NOMO-1 treated with dmso at 0.1 percent for 144 hours (cell line): ENCODE results near the gene BTRC.

Source experiments
- DNase-seq: peaks from one replicate; lab custom pipeline; 2025; ENCODE audit not compliant: unreplicated experiment; lab: John Stamatoyannopoulos, UW

Gene BTRC

DNA sequence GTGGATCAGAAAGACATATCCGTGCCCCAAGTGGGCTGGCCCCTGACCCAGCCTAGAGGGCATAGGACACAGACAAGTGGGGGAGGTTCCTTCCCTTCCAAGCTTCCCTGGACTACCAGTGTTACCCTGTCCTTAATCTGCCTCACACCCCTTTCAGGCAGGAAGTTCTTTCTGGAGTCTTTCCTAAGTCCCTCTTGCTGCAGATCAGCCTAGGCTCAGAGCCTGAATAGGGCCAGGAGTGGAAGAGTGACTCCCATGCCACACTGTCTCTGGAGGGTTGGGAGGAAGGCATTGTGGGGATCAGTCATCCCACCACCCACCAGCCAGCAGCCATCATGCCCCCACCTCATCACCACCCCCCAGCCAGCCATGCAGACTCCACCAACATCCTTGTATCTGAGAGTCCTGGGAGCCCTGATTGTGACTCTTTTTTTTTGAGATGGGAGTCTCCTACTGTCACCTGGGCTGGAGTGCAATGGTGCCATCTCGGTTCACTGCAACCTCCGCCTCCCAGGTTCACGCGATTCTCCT is 211.5 kb downstream of the BTRC start:
- DNase-seq: no peak

DNA sequence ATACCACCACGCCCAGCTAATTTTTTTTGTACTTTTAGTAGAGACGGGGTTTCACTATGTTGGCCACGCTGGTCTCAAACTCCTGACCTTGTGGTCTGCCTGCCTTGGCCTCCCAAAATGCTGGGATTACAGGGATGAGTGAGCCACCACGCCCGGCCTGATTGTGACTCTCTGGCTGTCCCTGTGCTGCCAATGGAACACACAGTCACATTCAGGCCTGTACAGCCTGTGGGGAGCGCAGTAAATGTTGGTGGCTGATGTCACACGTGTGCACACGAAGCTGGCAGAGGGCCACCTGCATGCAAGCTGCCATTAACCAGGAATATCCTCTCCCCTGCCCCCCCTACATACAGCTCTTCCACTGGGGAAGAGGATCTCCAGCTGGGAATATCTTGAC is 212.0 kb downstream of the BTRC start:
- DNase-seq: no peak

DNA sequence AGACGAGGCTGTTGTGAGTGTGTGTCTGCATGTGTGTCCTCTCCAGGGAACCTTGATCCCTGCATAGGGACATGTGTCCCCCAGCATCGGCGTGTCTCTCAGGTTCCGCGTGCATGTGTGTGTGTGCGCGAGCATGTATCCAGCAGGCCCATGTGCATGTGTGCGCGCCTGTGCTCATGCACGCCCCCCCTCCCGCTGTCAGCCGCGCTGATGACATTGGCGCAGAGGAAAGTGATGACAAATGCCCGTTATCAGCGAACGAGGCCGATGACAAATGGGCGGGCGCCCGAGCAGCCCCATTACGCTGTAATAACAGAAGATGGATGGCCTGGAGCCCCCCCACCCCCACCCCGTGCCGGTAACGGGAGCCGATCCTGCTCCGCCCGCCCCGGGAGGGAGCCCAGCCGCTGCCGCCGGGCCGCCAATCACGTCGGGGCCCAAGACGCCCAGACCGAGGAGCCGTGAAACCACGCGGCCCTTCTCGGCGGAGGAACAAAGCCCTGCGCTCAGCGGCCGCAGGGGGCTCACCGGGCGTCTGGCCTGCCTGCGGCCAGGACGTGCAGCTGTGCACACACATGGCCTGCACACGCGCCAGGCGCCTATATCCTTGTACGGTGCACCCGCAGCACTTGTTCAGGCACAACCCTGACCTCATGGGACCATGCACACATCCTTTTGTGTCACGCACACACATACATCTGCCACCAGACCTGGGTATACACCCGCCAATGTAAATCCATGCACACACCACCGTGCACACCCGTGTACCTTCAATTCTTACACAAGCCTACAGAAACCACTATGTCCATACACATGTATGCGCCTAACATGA is 212.6 kb downstream of the BTRC start:
- no peak for DNase-seq

DNA sequence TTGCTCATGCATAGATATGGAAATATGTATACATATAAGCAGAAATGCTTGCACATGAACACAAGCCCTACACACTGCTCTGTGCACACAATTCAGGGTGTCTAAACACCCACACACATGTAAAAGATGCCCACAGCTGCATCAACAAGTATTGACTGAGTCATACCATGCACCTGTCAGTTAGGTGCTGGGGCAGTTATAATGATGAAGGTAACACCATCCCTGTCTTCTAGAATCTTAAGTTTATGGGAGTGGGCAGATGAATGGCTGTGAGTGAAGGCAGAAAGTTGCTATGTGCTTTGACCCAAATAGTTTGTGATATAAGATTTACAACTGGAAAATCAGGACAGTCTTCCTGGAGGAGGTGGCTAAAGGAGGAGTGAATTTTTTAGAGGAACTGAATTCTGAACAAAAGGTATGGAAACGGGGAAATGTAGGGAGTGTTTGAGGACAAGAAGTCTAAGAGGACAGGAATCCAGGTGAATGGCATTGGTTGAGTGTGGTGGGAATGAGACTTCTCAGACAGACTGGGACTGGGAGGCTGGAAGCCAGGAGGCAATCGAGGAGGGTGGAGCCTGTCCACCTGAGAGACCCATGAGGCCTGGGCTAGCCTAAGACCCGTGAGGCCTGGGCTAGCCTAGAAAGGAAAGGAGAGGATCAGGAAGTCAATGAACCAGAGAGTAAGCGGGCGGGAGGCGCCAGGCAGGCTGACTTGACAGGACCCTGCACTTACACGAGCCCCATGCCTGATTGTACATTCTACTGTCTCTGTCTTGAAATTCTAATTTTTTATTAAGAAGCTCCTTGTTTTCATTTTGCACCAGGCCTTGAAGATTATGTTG is 213.4 kb downstream of the BTRC start:
- DNase-seq: no peak

DNA sequence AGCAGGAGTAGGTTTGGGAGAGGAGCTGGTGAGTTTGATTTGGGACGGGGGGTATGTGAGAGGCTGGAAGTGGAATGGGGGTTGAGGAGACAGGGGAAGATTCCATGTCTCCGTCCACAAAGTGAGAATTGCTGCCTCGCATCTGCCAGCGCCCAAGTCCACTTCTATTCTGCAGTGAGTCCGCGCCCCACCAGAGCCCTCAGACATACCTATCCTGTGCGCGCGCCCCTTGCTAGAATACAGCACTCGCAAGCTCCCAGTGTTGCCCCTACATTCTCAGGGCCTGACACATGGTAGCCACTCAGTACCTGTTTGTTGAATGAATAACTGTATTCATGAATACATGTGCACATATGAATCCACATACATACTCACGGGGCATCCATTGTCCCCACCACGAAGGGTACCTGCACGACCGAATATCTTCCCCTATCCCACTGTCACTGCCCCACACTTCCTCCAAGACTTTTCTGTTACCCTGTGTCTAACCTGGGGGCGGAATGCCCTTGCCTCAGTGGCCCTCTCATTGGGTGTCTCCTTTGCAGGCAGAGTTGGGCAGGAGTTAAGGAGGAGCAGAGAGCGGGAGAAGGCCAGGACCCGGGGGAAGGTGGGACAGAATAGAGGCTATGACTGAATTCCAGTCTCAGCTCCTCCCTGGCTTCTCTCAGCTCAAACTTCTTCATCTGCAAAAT is 214.2 kb downstream of the BTRC start:
- no peak for DNase-seq

DNA sequence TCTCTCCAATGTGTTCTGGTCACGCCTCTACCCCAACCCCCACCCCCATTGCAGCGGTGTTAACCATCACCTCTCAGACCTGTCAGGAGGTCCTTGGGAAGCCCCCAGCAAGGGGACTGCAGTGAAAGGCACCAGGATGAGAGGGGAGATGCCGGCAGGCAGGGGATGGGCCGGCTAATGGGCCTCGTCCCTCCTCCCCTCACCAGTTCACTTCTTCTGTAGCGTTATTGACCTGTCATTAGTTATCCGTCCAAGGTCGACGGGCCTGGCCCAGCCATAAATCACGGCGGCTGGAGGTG is 215.3 kb downstream of the BTRC start:
- DNase-seq: no peak

DNA sequence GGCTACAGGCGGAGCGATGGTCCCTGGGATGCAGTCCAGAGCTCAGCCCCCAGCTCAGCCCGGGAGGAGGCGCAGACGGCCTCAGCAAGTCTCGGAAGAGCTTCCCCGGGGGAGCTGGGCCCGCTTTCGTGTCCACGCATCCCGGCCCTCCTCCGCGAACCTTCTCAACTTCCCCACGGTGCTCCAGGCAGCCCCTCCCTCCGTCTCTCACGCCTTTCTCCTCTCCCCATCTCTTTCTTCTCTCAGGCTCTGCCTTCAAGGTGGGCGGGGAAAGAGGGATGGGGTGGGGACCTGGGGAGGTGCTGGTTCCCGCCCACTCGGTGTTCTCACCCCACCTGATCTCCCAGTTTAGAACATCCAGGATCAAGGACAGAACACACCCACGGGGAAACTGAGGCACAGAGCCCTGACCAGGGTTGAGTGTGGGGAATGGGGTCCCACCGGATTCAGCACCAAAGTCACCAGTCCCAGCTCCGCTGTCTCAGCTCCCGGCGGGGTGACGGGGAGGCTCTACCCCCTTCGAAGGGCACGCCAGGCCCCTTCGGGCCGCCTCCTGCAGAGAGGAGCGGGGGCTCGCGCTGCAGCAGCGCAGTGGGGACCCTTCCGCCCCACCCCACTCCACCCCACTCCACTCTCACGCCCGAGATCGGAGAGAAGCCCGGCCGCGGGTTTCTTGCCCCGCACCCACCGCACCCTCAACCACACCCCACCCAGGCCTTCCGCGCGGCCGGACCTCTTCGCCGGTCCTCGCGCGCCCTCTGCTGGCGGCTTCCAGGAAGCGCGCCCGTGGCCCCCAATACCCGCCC is 215.9 kb downstream of the BTRC start:
- DNase-seq: peak; percentile 70

DNA sequence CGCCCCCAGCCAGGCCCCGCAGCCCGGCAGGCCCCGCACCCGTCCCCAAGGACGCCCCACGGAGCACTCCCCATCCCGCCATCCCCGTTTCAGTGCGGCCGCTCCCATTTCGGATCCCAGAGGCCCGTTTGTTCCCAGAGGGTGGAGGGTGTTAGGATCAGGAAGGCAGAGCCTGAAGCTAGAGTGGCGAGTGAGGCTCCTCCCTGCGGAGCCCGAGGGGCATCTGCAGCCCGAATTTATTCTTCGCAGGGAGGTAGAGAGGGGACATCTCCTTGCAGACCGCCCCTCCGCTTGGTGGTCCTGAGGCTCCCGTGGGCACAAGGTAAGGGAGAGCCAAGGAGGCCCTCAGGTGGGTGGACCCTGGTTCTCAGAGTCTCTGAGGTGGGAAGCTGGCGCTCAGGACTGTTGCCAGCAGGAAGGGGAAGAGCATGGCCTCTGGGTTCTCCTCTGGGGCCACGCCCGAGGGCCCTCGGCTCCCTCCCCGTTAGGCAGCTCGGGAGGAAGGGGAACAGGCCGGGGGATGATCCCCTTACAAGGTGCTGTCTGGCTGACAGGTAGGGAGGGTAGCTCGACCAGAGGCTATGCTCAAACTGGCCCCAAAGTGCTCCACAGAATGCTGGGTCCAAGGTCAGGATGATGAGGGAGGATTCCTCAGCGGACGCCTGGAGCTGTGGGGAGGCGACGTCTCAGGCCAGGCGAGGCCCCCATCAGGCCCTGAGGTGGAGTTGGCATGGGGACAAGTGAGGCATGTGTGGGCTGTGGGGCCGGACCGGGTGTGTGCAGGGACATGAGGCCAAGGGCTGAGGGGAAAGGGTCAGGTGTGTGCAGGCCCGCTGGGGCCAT is 216.7 kb downstream of the BTRC start:
- DNase-seq: peak; percentile 57

DNA sequence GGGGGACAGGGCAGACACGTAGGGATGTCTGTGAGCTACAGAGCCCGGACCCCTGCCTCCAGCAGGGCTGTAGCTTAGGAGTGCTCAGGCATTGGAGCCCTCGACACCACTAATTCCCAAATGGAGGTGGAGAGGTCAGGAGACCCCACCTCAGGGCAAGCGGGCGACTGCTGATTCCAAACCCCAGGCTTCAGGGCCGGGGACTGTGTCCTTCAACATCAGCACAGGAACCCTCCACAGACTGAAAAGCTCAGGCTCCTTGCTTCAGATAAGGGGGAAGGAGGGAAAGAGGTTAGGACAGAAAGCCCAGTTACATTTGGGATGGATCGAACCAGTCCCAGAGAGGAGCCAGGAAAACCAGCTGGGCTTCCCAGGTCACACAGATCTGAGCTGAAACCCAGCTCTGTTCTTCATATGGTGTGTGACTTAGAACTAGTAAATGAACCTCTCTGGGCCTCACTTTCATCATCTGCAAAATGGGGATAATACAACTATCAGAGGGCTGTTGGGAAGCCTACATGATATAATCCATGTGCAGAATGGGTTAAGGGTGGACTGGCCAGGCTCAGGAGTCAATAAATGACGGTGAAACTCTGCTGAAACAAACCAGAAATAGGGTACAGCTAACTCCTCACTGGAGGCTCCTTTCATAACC is 217.4 kb downstream of the BTRC start:
- DNase-seq: no peak

DNA sequence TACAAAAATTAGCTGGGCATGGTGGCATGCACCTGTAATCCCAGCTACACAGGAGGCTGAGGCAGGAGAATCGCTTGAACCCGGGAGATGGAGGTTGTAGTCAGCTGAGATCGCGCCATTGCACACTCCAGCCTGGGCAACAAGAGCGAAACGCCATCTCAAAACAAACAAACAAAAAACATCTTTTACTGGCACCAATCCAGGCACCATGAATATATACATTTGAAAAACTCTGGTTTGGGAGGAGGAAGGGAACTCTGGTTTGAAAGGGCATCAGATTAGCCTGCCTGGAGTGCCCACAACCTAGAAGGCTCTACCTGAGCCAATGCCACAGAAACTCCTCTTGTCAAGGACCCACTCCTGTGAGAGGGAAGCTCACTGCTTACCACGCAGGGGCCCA is 218.2 kb downstream of the BTRC start:
- no peak for DNase-seq

DNA sequence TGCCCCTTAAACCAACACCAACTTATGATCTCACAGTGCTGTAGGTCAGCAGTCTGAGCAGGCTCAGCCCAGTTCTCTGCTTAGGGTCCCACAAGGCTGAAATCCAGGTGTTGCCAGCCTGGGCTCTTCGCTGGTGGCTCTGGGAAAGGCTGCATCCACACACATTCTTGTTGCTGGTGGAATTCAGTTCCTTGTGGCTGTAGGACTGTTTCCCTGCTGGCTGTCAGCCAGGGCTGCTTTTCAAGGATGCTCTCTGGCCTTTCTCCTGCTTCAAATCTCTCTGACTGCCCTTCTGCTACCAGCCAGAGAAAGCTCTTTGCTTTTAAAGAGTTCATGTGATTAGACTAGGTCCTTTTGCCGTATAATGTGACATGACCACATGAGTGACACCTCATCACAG is 218.8 kb downstream of the BTRC start:
- no peak for DNase-seq

DNA sequence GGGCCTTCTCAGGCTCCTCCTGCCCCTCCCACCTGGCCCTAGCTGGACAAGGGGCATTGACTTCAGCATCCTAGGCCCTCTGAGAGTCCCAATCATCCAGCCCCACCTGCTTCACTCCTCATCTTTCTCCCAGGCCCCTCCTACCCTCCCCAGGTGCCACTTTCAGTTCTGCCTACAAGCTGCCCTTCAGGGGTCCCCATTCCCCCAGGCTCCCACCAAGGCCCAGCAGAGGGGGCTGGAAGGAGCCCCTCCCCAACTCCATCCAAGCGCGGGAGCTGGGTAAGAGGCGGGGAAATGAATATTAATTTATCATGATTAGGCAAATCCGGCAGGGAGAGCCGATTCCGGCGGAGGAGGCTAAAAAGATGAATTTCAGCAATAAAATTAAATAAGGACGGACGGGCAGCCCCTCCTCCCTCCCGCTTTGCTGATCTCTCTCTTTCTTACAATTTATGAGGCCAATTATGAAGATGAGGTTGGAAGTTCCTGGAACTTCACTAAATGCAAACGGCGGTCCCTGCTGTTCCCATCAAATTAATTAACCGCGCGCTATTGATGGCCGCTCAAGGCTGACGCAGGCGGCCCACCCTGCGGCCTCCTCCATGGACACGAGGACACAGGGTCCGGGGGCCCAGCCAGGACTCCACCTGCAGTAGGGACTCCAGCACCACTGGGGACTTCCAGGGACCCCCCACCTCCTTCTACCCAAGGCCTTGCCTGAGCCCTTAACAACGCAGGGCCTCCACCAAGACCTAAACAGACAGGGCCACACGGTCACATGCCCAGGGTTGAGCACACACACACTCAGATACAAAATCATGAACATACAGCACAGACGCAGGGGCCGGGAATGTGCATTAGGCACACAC is 220.2 kb downstream of the BTRC start:
- no peak for DNase-seq

DNA sequence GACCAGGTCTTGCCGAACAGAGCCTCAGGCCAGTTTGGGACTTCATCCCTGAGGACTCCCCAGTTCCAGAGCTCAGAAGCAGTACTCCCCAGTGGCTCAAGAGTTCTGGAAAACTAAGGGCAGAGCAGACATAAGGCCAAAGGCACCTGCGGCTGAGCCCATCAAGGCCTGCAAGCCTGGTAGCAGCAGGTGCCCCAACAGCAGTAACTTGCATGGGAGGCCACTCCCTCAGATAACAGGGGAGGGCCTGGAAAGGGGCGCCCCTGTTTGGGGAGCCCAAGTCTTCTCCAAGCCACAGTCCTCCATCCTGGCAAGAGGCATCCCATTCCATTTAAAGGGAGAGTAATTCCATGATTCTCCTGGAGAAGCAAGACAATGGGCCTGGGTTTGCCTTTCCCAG is 221.1 kb downstream of the BTRC start:
- no peak for DNase-seq

DNA sequence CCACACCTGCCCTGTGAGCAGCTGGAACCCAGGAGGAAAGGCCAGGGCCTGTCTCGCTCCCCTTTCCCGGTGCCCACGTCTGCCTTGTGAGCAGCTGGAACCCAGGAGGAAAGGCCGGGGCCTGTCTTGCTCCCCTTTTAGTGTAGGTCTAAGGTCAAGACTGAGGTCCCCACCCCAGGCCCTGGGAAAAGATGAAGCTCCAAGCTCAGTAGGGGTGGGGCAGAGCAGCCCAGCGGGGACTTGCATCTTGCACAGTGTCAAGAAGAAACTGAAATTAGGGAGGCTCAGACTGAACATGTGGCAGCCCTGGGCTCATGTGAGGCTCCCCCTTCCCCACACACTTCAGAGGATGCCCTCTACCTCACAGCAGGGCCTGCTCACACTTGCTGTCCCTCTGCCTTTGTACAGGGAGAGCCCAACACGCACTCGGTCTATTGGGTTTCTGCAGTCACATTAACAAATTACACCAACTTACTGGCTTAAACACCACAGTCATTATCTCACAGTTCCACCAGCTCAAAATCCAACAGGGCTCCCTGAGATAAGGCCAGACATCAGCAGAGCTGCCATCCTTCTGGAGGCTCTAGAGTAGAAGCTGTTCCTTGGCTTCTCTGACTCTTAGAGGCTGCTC is 221.7 kb downstream of the BTRC start:
- DNase-seq: no peak

DNA sequence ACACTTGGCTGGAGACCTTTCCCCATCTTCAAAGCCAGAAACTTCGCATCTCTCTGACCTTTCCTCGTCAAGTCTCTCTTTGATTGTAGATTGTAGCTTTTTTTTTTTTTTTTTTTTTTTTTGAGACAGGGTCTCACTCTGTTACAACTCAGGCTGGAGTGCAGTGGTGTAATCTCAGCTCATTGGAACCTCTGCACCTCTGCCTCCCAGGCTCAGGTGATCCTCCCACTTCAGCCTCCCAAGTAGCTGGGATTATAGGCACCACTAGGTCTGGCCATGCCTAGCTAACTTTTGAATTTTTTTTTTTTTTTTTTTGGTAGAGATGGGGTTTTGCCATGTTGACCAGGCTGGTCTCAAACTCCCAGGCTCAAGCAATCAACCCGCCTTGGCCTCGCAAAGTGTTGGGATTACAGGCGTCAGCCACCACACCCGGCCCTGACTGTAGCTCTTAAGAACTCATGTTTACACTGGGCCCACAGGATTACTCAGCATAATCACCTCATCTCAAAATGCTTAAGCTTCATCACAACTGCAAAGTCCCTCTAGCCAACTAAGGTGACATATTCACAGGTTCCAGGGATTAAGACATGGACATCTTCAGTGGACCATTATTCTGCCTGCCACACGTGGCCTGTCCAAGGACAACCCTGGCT is 222.4 kb downstream of the BTRC start:
- DNase-seq: no peak

DNA sequence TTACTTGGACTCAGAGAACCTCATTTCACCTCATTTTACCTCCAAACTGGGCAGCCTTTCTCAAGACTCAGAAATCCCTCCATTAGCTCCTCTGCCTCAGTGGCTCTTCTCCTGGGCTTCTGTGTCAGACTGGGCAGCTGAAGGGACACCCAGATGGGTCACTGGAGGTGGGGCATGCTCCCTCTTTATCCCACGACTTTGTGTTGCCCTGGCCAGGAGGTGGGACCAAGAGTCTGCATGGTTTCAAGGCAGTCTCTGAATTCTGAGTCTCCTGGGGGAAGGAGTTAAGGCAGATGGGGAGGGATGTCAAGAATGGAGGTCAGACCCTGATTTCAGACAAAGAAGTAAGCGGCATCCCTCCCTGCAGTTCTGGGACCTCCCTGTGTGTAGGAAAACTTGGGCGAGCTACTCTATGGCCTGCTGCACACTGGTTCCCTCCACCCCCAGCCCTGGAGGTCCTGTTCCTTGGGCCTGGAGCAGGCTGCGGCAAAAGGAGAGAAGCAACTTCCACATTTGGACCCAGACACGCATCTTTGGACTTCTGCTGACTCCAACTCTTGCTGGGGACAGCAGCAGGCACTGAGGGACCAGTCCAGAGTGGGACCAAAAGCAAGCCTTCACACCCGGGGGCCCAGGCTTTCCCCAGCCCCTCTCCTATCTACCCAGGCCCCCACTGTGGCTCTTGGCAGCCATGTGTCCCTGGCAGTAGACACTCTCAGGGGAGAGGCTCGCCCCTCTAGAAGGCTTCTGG is 223.3 kb downstream of the BTRC start:
- no peak for DNase-seq

DNA sequence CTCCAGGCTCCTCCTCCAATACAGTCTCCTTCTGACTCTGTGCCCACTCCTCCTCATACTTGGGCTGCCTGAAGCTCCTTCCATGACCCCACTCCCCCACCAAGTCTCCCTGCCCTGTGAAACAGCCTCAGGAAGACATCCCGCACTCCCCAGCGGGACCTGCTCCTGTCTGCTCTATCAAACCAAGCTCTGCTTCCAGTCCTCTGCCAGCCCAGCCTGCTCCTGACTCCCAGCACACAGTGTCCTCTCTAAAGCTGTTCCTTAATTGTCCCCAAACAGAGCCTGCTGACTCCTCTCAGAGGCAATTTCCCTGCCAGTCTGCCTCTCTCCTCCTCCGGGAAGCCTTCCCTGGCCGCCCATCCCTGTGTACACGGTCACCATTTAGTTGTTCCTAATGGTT is 224.2 kb downstream of the BTRC start:
- DNase-seq: no peak
